ENCODE results near the gene DUSP19.
"Not testable (repeated sequence)": the region's sequence is repeated elsewhere in the genome, so short reads cannot be mapped to it uniquely, and the experiment has no call there.

The DUSP19 gene

GRCh38 chr2:183078464-183079138 lies at the start of gene DUSP19:
DUSP19 (plus strand) TSS chr2:183078747; CDS start chr2:183078934, 187 bp downstream.
- peak; percentile 81 for DNase-seq

GRCh38 chr2:183029219-183029618 lies 49.3 kb upstream of the DUSP19 start:
- no peak for DNase-seq

GRCh38 chr2:183031911-183032794 lies 46.4 kb upstream of the DUSP19 start:
- peak; percentile 62 for DNase-seq

GRCh38 chr2:183033951-183034350 lies 44.6 kb upstream of the DUSP19 start:
- no peak for DNase-seq

- DNase-seq = no peak
Measured at GRCh38 chr2:183034806-183035205, 43.7 kb upstream of the DUSP19 start.

- DNase-seq = no peak
Measured at GRCh38 chr2:183035298-183035953, 43.1 kb upstream of the DUSP19 start.

- DNase-seq = no peak
Measured at GRCh38 chr2:183035954-183036669, 42.4 kb upstream of the DUSP19 start.

GRCh38 chr2:183037074-183037552 lies 41.4 kb upstream of the DUSP19 start:
- DNase-seq = no peak

- DNase-seq = peak; percentile 21
Measured at GRCh38 chr2:183037553-183038340, 40.8 kb upstream of the DUSP19 start.

GRCh38 chr2:183038341-183039300 lies 39.9 kb upstream of the DUSP19 start, which contains the start of gene NCKAP1:
NCKAP1 (minus strand) TSS chr2:183038457; CDS start chr2:183038099, 358 bp downstream.
- peak; percentile 69 for DNase-seq

GRCh38 chr2:183040604-183041003 lies 37.9 kb upstream of the DUSP19 start:
- no peak for DNase-seq

- not testable (repeated sequence) for DNase-seq
Measured at GRCh38 chr2:183043580-183043979, 35.0 kb upstream of the DUSP19 start.

GRCh38 chr2:183047486-183048125 lies 30.9 kb upstream of the DUSP19 start:
- DNase-seq = not testable (repeated sequence)

GRCh38 chr2:183049420-183049819 lies 29.1 kb upstream of the DUSP19 start:
- no peak for DNase-seq

- DNase-seq = no peak
Measured at GRCh38 chr2:183057333-183057985, 21.1 kb upstream of the DUSP19 start.

- DNase-seq = peak; percentile 54
Measured at GRCh38 chr2:183059561-183059960, 19.0 kb upstream of the DUSP19 start.

GRCh38 chr2:183060571-183061231 lies 17.8 kb upstream of the DUSP19 start:
- DNase-seq = no peak

GRCh38 chr2:183063083-183063482 lies 15.5 kb upstream of the DUSP19 start:
- DNase-seq = peak; percentile 17

- DNase-seq = no peak
Measured at GRCh38 chr2:183068561-183068960, 10.0 kb upstream of the DUSP19 start.
